ENCODE results near the gene MAD2L1BP. TPM values are rescaled to one million over a fixed set of nuclear protein-coding genes. Genes with fewer than 3 reads are reported as not detected.
A peak's percentile ranks its signal among the peaks of the same experiment; 100 is the strongest.

The MAD2L1BP gene
- total RNA-seq, 2 experiments from 2014 or later = 30.8 to 43.3 TPM

- POLR2A ChIA-PET = no interaction called here
- Histone ChIP-seq H3K27ac (ENCODE audit: low read depth, low read length, poor library complexity, severe bottlenecking) (no peak overlapping the region), H4K20me1 (ENCODE audit: insufficient read depth, low read length) (no peaks in the 10 kb centered on the region), H3K4me3 (ENCODE audit: low read depth, low read length, poor library complexity, severe bottlenecking) (no peak overlapping the region), H3K4me2 (ENCODE audit: low read length) (no peak overlapping the region), H3K9me2 (ENCODE audit: insufficient read depth, low read length) (no peaks in the 10 kb centered on the region), H3K9me3 (ENCODE audit: low read length) (no peaks in the 10 kb centered on the region), H3K79me2 (ENCODE audit: insufficient read depth, low read depth, low read length) (peaks cover 19% of the 10 kb centered on the region; the same call in 1 of the 2 replicates), H3K4me1 (ENCODE audit: insufficient read depth, low read length, poor library complexity, severe bottlenecking) (peaks cover 23% of the 10 kb centered on the region), H2AFZ (ENCODE audit: low read length) (no peak overlapping the region), H3K36me3 (ENCODE audit: insufficient read depth, low read length) (peaks cover 70% of the 10 kb centered on the region)
- CTCF ChIA-PET (ENCODE audit: unreplicated experiment) = no interaction called here
- intact Hi-C loops (cut with micrococcal nuclease; ENCODE audit: unreplicated experiment) = no loop called here
- BruUV-seq (replicated peaks) = no TSS peak
- DNase-seq (ENCODE audit: low spot score) = no peak
- no peak for TF ChIP-seq CTCF (conservative IDR thresholded peaks at IDR 0.05; ENCODE audit: low read length)
Observed at GRCh38 chr6:43625393-43625992, 10.1 kb upstream of the MAD2L1BP start.

GRCh38 chr6:43627008-43627825 lies 8.4 kb upstream of the MAD2L1BP start:
- H3K9me3 ChIP-seq (ENCODE audit: low read length) = no peaks in the 10 kb centered on the region
- no peak overlapping the region for H3K27ac ChIP-seq (ENCODE audit: low read depth, low read length, poor library complexity, severe bottlenecking)
- H3K36me3 ChIP-seq (ENCODE audit: insufficient read depth, low read length) = peaks cover 52% of the 10 kb centered on the region
- ChIA-PET POLR2A (no interaction called here), CTCF (ENCODE audit: unreplicated experiment) (no interaction called here)
- no TSS peak for BruUV-seq (replicated peaks)
- TF ChIP-seq CTCF (conservative IDR thresholded peaks at IDR 0.05; ENCODE audit: low read length) (no peak), EZH2phosphoT487 (IDR thresholded peaks at IDR 0.05; ENCODE audit: borderline replicate concordance, low read depth, low read length) (no peak)
- peaks cover 37% of the 10 kb centered on the region for H3K4me1 ChIP-seq (ENCODE audit: insufficient read depth, low read length, poor library complexity, severe bottlenecking)
- no peak overlapping the region for H3K4me3 ChIP-seq (ENCODE audit: low read depth, low read length, poor library complexity, severe bottlenecking)
- DNase-seq (ENCODE audit: low spot score) = no peak
- intact Hi-C loops (cut with micrococcal nuclease; ENCODE audit: unreplicated experiment) = no loop called here
- no peak overlapping the region for H2AFZ ChIP-seq (ENCODE audit: low read length)
- peak overlapping the region; percentile 81 for H3K4me2 ChIP-seq (ENCODE audit: low read length)
- H3K79me2 ChIP-seq (ENCODE audit: insufficient read depth, low read depth, low read length) = peaks cover 19% of the 10 kb centered on the region; the same call in 1 of the 2 replicates
- H4K20me1 ChIP-seq (ENCODE audit: insufficient read depth, low read length) = no peaks in the 10 kb centered on the region
- H3K9me2 ChIP-seq (ENCODE audit: insufficient read depth, low read length) = no peaks in the 10 kb centered on the region

Data from OCI-LY7 (cell line).